GM23338 (cell line): ENCODE results near the gene BAHCC1. TPM values are rescaled to one million over a fixed set of nuclear protein-coding genes. Genes with fewer than 3 reads are reported as not detected.

Experiments used
- ATAC-seq: fragments of 200-7000 bp; cut with Tn5 transposase; 3 replicates; pipeline ENCODE4 v1.9.1; 2020
- DNase-seq: peaks from one replicate; pipeline ENCODE4 v3.0.0-alpha.2; 2015; ENCODE audit warnings: low spot score
- H2AFZ ChIP-seq: fragments of 200-600 bp; sonication (generic); 2 replicates; pipeline ENCODE4 v1.8.0; 2016; ENCODE audit warnings: antibody characterized with exemption, mild to moderate bottlenecking, moderate library complexity
- H3F3A ChIP-seq: fragments of 200-600 bp; sonication (generic); replicated peaks from 2 replicates; pipeline ENCODE4 v1.8.0; 2017; ENCODE audit warnings: antibody characterized with exemption, mixed run types, low read depth
- H3K27ac ChIP-seq: fragments of 200-600 bp; sonication (generic); 2 replicates; pipeline ENCODE4 v1.6.1; 2016; ENCODE audit warnings: low read depth
- H3K27me3 ChIP-seq: fragments of 200-600 bp; sonication (generic); 2 replicates; pipeline ENCODE4 v1.8.0; 2016; ENCODE audit warnings: mild to moderate bottlenecking, mixed run types, moderate library complexity; ENCODE audit not compliant: insufficient read depth
- H3K36me3 ChIP-seq: fragments of 200-600 bp; sonication (generic); 2 replicates; pipeline ENCODE4 v1.8.0; 2016; ENCODE audit warnings: mild to moderate bottlenecking; ENCODE audit not compliant: insufficient read depth
- H3K4me1 ChIP-seq: fragments of 200-600 bp; sonication (generic); 2 replicates; pipeline ENCODE4 v1.8.0; 2016; ENCODE audit warnings: mild to moderate bottlenecking, moderate library complexity; ENCODE audit not compliant: insufficient read depth
- H3K4me2 ChIP-seq: fragments of 200-600 bp; sonication (generic); 2 replicates; pipeline ENCODE4 v1.7.1; 2017; ENCODE audit warnings: mixed run types
- H3K4me3 ChIP-seq: fragments of 200-600 bp; sonication (generic); 2 replicates; pipeline ENCODE4 v1.6.1; 2016; ENCODE audit warnings: mixed run types
- H3K79me2 ChIP-seq: fragments of 200-600 bp; sonication (generic); replicated peaks from 2 replicates; pipeline ENCODE4 v1.8.0; 2017; ENCODE audit warnings: mild to moderate bottlenecking; ENCODE audit not compliant: insufficient read depth
- H3K9me2 ChIP-seq: fragments of 200-600 bp; sonication (generic); 2 replicates; pipeline ENCODE4 v1.8.0; 2017; ENCODE audit not compliant: insufficient read depth
- H4K20me1 ChIP-seq: fragments of 200-600 bp; sonication (generic); replicated peaks from 2 replicates; pipeline ENCODE4 v1.8.0; 2017; ENCODE audit warnings: mild to moderate bottlenecking; ENCODE audit not compliant: insufficient read depth
- H3K27ac Mint-ChIP-seq: 2 replicates; pipeline ENCODE4 v1.8.0; 2020; ENCODE audit warnings: inconsistent platforms, mild to moderate bottlenecking, moderate library complexity, mixed read lengths
- H3K27me3 Mint-ChIP-seq: 3 replicates; pipeline ENCODE4 v1.8.0; 2022; ENCODE audit warnings: low read depth, mild to moderate bottlenecking, moderate library complexity, mixed read lengths, inconsistent platforms; ENCODE audit not compliant: insufficient read depth, poor library complexity
- H3K36me3 Mint-ChIP-seq: 3 replicates; pipeline ENCODE4 v1.8.0; 2021; ENCODE audit warnings: low read depth, mild to moderate bottlenecking, inconsistent platforms, moderate library complexity, mixed read lengths
- H3K4me1 Mint-ChIP-seq: 3 replicates; pipeline ENCODE4 v1.8.0; 2020; ENCODE audit warnings: mild to moderate bottlenecking, inconsistent platforms, mixed read lengths
- H3K4me3 Mint-ChIP-seq: 3 replicates; pipeline ENCODE4 v1.8.0; 2021; ENCODE audit warnings: moderate library complexity, mild to moderate bottlenecking, inconsistent platforms, mixed read lengths
- H3K9me3 Mint-ChIP-seq: 3 replicates; pipeline ENCODE4 v1.8.0; 2020; ENCODE audit warnings: moderate library complexity, mild to moderate bottlenecking, inconsistent platforms, mixed read lengths
- EZH2 ChIP-seq: fragments of 200-600 bp; sonication (generic); IDR thresholded peaks from one replicate; pipeline ENCODE4 v1.8.0; 2017; ENCODE audit warnings: antibody characterized with exemption, mild to moderate bottlenecking, low read depth; ENCODE audit not compliant: unreplicated experiment
- EZH2phosphoT487 ChIP-seq: fragments of 200-600 bp; sonication (generic); IDR thresholded peaks from one replicate; pipeline ENCODE4 v1.8.1; 2018; ENCODE audit warnings: antibody characterized with exemption; ENCODE audit not compliant: unreplicated experiment
- JUNB ChIP-seq: IDR thresholded peaks from one replicate; pipeline ENCODE4 v1.6.1; 2016; ENCODE audit warnings: antibody characterized with exemption; ENCODE audit not compliant: unreplicated experiment
- NANOG ChIP-seq: IDR thresholded peaks from 2 replicates; pipeline ENCODE4 v1.6.1; 2016; ENCODE audit warnings: antibody characterized with exemption, borderline replicate concordance
- POLR2AphosphoS5 ChIP-seq: IDR thresholded peaks from 2 replicates; pipeline ENCODE4 v1.6.1; 2016; ENCODE audit warnings: antibody characterized with exemption, low read depth
- STAT1 ChIP-seq: IDR thresholded peaks from one replicate; pipeline ENCODE4 v1.6.1; 2016; ENCODE audit warnings: antibody characterized with exemption; ENCODE audit not compliant: unreplicated experiment
- ZNF114 ChIP-seq: fragments of 250-450 bp; sonication (Bioruptor Pico); IDR thresholded peaks from 2 replicates; pipeline ENCODE4 v1.5.0; 2020; ENCODE audit warnings: mild to moderate bottlenecking, moderate library complexity
- ZNF331 ChIP-seq: fragments of 250-450 bp; sonication (Bioruptor Pico); IDR thresholded peaks from 2 replicates; pipeline ENCODE4 v1.5.0; 2020; ENCODE audit warnings: low read depth, mild to moderate bottlenecking, moderate library complexity
- polyA plus RNA-seq: library from polyadenylated mRNA; unstranded; fragments of >200 nt; fragmentation: Nextera tagmentation; extraction: Ambion mirVana; gene quantifications from 2 replicates; pipeline ENCODE4 v1.2.1, GENCODE V29; 2016
- total RNA-seq: library from RNA; depleted of rRNA; stranded (reverse); fragments of >200 nt; shearing (Covaris generic); gene quantifications from 2 replicates; pipeline ENCODE4 v1.2.3, GENCODE V29; 2014
- TF ChIP-seq, protein P1 (sequence below): IDR thresholded peaks from 2 replicates; pipeline ENCODE4 v1.6.1; 2016; ENCODE audit warnings: antibody characterized with exemption
- TF ChIP-seq, protein P2 (sequence below), 2 experiments: fragments of 200-600 bp in 1 of 2; sonication (generic) in 1 of 2; conservative IDR thresholded peaks; 2 replicates each; pipeline versions ENCODE4 v1.5.1 to v1.6.1; 2016 to 2017; ENCODE audit warnings: antibody characterized with exemption in 2 of 2, low read depth in 2 of 2, mild to moderate bottlenecking in 2 of 2, moderate library complexity in 1 of 2
- TF ChIP-seq, protein P3 (sequence below): IDR thresholded peaks from one replicate; pipeline ENCODE4 v1.6.1; 2018; ENCODE audit warnings: antibody characterized with exemption; ENCODE audit not compliant: unreplicated experiment

The BAHCC1 gene
- total and polyA plus RNA-seq, 2 experiments from 2014 or later, result 0.24 to 1.1 TPM

DNA sequence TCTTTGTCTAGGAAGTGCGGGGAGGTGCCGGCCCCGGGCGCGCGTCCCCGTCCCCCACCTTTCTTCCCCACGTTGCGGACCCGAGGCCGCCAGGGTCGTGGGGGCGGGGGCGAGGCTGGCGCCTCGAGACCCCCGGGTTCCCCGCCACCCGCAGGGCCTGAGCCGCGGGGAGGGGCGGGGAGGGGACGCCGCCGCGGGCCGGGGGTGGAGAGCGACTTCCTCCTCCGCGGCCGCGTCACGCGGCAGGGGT is 119.2 kb downstream of the BAHCC1 start:
- Mint-ChIP-seq H3K9me3 (peaks cover 26% of the 10 kb centered on the region), H3K27me3 (peaks cover 60% of the 10 kb centered on the region), H3K27ac (no peak overlapping the region), H3K4me1 (peaks cover 27% of the 10 kb centered on the region), H3K4me3 (peak overlapping the region; percentile 71), H3K36me3 (peaks cover 29% of the 10 kb centered on the region)
- no peak for TF ChIP-seq EZH2phosphoT487
- TF ChIP-seq EZH2, result no peak
- TF ChIP-seq, protein P1, sequence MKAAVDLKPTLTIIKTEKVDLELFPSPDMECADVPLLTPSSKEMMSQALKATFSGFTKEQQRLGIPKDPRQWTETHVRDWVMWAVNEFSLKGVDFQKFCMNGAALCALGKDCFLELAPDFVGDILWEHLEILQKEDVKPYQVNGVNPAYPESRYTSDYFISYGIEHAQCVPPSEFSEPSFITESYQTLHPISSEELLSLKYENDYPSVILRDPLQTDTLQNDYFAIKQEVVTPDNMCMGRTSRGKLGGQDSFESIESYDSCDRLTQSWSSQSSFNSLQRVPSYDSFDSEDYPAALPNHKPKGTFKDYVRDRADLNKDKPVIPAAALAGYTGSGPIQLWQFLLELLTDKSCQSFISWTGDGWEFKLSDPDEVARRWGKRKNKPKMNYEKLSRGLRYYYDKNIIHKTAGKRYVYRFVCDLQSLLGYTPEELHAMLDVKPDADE, result no peak
- no peak for TF ChIP-seq ZNF331
- no peak for TF ChIP-seq JUNB
- no peak for TF ChIP-seq POLR2AphosphoS5
- TF ChIP-seq, protein P2, sequence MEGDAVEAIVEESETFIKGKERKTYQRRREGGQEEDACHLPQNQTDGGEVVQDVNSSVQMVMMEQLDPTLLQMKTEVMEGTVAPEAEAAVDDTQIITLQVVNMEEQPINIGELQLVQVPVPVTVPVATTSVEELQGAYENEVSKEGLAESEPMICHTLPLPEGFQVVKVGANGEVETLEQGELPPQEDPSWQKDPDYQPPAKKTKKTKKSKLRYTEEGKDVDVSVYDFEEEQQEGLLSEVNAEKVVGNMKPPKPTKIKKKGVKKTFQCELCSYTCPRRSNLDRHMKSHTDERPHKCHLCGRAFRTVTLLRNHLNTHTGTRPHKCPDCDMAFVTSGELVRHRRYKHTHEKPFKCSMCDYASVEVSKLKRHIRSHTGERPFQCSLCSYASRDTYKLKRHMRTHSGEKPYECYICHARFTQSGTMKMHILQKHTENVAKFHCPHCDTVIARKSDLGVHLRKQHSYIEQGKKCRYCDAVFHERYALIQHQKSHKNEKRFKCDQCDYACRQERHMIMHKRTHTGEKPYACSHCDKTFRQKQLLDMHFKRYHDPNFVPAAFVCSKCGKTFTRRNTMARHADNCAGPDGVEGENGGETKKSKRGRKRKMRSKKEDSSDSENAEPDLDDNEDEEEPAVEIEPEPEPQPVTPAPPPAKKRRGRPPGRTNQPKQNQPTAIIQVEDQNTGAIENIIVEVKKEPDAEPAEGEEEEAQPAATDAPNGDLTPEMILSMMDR (conservative IDR thresholded peaks at IDR 0.05; ENCODE audit: low read depth in 2 of 2), result no peak
- TF ChIP-seq, protein P3, sequence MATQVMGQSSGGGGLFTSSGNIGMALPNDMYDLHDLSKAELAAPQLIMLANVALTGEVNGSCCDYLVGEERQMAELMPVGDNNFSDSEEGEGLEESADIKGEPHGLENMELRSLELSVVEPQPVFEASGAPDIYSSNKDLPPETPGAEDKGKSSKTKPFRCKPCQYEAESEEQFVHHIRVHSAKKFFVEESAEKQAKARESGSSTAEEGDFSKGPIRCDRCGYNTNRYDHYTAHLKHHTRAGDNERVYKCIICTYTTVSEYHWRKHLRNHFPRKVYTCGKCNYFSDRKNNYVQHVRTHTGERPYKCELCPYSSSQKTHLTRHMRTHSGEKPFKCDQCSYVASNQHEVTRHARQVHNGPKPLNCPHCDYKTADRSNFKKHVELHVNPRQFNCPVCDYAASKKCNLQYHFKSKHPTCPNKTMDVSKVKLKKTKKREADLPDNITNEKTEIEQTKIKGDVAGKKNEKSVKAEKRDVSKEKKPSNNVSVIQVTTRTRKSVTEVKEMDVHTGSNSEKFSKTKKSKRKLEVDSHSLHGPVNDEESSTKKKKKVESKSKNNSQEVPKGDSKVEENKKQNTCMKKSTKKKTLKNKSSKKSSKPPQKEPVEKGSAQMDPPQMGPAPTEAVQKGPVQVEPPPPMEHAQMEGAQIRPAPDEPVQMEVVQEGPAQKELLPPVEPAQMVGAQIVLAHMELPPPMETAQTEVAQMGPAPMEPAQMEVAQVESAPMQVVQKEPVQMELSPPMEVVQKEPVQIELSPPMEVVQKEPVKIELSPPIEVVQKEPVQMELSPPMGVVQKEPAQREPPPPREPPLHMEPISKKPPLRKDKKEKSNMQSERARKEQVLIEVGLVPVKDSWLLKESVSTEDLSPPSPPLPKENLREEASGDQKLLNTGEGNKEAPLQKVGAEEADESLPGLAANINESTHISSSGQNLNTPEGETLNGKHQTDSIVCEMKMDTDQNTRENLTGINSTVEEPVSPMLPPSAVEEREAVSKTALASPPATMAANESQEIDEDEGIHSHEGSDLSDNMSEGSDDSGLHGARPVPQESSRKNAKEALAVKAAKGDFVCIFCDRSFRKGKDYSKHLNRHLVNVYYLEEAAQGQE, result no peak
- TF ChIP-seq NANOG, result no peak
- TF ChIP-seq STAT1, result no peak
- TF ChIP-seq ZNF114 (CRISPR knock-in tag), result no peak
- H3K4me2 ChIP-seq, result peak overlapping the region; percentile 78
- no peaks in the 10 kb centered on the region for H3K9me2 ChIP-seq
- no peak overlapping the region for H2AFZ ChIP-seq
- ATAC-seq (no peak), DNase-seq (no peak)
- peaks cover 35% of the 10 kb centered on the region for H4K20me1 ChIP-seq
- H3K4me1 ChIP-seq, result peaks cover 23% of the 10 kb centered on the region
- H3K4me3 ChIP-seq, result peak overlapping the region; percentile 84
- peaks cover 49% of the 10 kb centered on the region for H3K79me2 ChIP-seq
- peaks cover 48% of the 10 kb centered on the region for H3F3A ChIP-seq
- peaks cover 15% of the 10 kb centered on the region for H3K27me3 ChIP-seq
- peaks cover 25% of the 10 kb centered on the region for H3K36me3 ChIP-seq
- H3K27ac ChIP-seq, result peak overlapping the region; percentile 94
